ENCODE measurements around the gene HS2ST1. TPM values are rescaled to one million over a fixed set of nuclear protein-coding genes. Genes with fewer than 3 reads are reported as not detected.

Gene HS2ST1
- polyA plus RNA-seq, 4 donors: 4.1 to 37.8 (median 7.5) TPM

DNA sequence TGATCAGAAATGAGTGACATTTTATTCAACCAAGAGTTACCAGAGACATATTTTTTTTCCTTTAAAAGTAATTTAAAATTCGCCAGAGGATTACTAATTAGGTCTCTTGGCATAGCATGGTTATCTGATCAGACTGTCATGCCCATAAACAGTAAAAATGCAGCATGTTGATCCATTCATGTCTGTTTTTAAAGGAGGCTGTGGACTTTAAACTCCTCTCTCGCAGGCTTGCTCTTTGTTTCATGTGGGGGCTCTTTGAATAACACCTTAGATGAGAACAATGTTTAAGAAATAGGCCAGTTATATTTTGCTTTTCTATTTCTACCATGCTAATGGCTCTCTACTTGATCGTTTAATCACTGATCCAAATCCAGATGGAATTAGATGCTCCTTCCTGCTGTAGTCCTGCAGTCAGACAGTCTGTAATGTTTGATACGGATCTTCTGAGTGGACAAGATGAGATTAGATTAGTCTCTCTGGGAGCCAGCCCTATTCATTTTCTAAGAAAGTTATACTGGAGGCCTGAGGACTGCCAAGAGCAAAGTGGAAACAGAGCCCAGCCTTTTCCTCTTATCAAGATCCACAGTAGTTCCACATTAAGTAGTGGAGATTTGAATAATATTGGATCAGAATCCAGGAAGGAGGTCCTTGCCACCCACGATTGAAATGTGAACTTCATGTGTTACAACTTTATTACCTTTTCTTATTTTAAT is 197.4 kb downstream of the HS2ST1 start:
- Histone ChIP-seq H3K36me3 (ENCODE audit: control insufficient read depth in 3 of 3, insufficient read depth in 2 of 3, low read depth in 1 of 3, low read length in 3 of 3) (no peaks in the 10 kb centered on the region), H3K4me1 (ENCODE audit: control insufficient read depth in 3 of 3, insufficient read depth in 2 of 3, low read depth in 1 of 3, low read length in 2 of 3) (peaks cover 0 to 2% (median 0%) of the 10 kb centered on the region in 3 donors), H3K4me3 (ENCODE audit: low read depth in 1 of 3, low read length in 3 of 3) (no peak overlapping the region), H3K27ac (ENCODE audit: low read depth in 1 of 3, low read length in 2 of 3) (no peak overlapping the region), H3K9me3 (ENCODE audit: control insufficient read depth in 2 of 2, insufficient read depth in 1 of 2, low read depth in 1 of 2, low read length in 1 of 2) (no peaks in the 10 kb centered on the region), H3K27me3 (ENCODE audit: control insufficient read depth in 3 of 3, insufficient read depth in 3 of 3, low read length in 3 of 3) (no peaks in the 10 kb centered on the region)
- DNase-seq (no peak), FAIRE-seq (no peak)
- WGBS, 3 donors: 22 to 46% (median 45%) methylated on average over 5 of the region's 5 CpGs

DNA sequence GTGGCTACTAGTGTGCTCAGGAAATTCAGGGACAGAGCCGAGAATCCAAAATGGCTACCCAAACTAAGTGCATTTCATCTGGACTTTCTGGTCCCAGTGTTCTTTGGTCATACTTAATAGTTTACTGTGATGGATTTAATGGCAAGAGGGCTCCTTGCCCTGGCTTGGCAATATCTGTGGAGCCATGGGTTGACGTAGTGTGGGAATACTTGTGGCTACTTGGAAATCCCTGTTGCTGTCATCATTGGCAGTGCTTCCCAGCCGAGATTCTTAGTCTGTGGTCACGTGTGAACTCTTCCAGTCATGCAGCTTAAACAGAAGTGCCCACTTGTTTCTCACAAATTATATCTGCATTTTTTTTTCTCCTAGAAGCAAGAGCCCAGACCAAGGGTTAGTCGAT is 198.9 kb downstream of the HS2ST1 start:
- 79 to 92% (median 91%) methylated on average over 5 of the region's 5 CpGs for WGBS, 3 donors
- peaks cover 0 to 2% (median 0%) of the 10 kb centered on the region in 3 donors for H3K4me1 ChIP-seq (ENCODE audit: control insufficient read depth in 3 of 3, insufficient read depth in 2 of 3, low read depth in 1 of 3, low read length in 2 of 3)
- no peak for FAIRE-seq
- no peak overlapping the region for H3K4me3 ChIP-seq (ENCODE audit: low read depth in 1 of 3, low read length in 3 of 3)
- no peaks in the 10 kb centered on the region for H3K36me3 ChIP-seq (ENCODE audit: control insufficient read depth in 3 of 3, insufficient read depth in 2 of 3, low read depth in 1 of 3, low read length in 3 of 3)
- H3K9me3 ChIP-seq (ENCODE audit: control insufficient read depth in 2 of 2, insufficient read depth in 1 of 2, low read depth in 1 of 2, low read length in 1 of 2): no peaks in the 10 kb centered on the region
- DNase-seq: no peak
- H3K27ac ChIP-seq (ENCODE audit: low read depth in 1 of 3, low read length in 2 of 3): no peak overlapping the region
- H3K27me3 ChIP-seq (ENCODE audit: control insufficient read depth in 3 of 3, insufficient read depth in 3 of 3, low read length in 3 of 3): no peaks in the 10 kb centered on the region

DNA sequence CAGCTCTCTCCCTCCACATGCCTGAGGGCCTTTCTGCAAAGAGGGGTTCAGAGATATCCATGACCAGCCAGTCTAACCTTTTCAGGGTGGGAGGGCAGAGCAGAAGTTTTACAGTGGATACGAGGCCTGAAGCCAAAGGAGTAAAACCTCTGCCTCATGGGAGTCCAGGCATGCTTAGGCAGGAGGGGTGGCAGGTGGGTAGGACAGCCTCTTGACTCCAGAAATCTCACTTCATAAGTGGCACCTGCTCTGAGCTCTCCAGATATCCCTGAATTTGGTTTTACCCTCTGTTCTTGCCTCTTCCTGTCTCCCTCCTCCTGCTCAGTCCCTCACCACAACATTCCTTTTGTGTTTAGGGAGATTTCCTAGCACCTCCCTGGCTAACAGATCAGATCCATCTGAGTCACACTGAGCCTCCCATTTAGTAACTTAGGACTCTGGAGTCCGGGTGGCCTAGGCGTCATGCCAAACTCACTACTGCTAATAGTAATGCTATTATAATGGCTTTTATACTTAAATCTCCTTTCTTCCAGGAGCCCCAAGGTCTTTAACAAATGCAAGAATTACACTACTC is 201.0 kb downstream of the HS2ST1 start:
- no peak for FAIRE-seq
- no peaks in the 10 kb centered on the region for H3K9me3 ChIP-seq (ENCODE audit: control insufficient read depth in 2 of 2, insufficient read depth in 1 of 2, low read depth in 1 of 2, low read length in 1 of 2)
- no peak for DNase-seq
- H3K27me3 ChIP-seq (ENCODE audit: control insufficient read depth in 3 of 3, insufficient read depth in 3 of 3, low read length in 3 of 3): no peaks in the 10 kb centered on the region
- H3K27ac ChIP-seq (ENCODE audit: low read depth in 1 of 3, low read length in 2 of 3): no peak overlapping the region
- H3K4me1 ChIP-seq (ENCODE audit: control insufficient read depth in 3 of 3, insufficient read depth in 2 of 3, low read depth in 1 of 3, low read length in 2 of 3): peaks cover 0 to 2% (median 0%) of the 10 kb centered on the region in 3 donors
- H3K4me3 ChIP-seq (ENCODE audit: low read depth in 1 of 3, low read length in 3 of 3): no peak overlapping the region
- H3K36me3 ChIP-seq (ENCODE audit: control insufficient read depth in 3 of 3, insufficient read depth in 2 of 3, low read depth in 1 of 3, low read length in 3 of 3): no peaks in the 10 kb centered on the region
- WGBS, 3 donors: 76 to 81% (median 80%) methylated on average over 3 of the region's 3 CpGs

- H3K27ac ChIP-seq (ENCODE audit: low read depth in 1 of 3, low read length in 2 of 3): no peak overlapping the region
- H3K4me1 ChIP-seq (ENCODE audit: control insufficient read depth in 3 of 3, insufficient read depth in 2 of 3, low read depth in 1 of 3, low read length in 2 of 3): peaks cover 0 to 2% (median 0%) of the 10 kb centered on the region in 3 donors
- H3K36me3 ChIP-seq (ENCODE audit: control insufficient read depth in 3 of 3, insufficient read depth in 2 of 3, low read depth in 1 of 3, low read length in 3 of 3): no peaks in the 10 kb centered on the region
- H3K9me3 ChIP-seq (ENCODE audit: control insufficient read depth in 2 of 2, insufficient read depth in 1 of 2, low read depth in 1 of 2, low read length in 1 of 2): no peaks in the 10 kb centered on the region
- 41 to 73% (median 55%) methylated on average over 3 of the region's 3 CpGs for WGBS, 3 donors
- FAIRE-seq (no peak), DNase-seq (no peak)
- no peaks in the 10 kb centered on the region for H3K27me3 ChIP-seq (ENCODE audit: control insufficient read depth in 3 of 3, insufficient read depth in 3 of 3, low read length in 3 of 3)
- no peak overlapping the region for H3K4me3 ChIP-seq (ENCODE audit: low read depth in 1 of 3, low read length in 3 of 3)
Measured at GRCh38 chr1:87115891-87116290, 201.5 kb downstream of the HS2ST1 start.

GRCh38 chr1:87117761-87118368 is 203.4 kb downstream of the HS2ST1 start:
- WGBS, 3 donors: 87 to 91% (median 87%) methylated on average over 7 of the region's 7 CpGs
- Histone ChIP-seq H3K4me3 (ENCODE audit: low read depth in 1 of 3, low read length in 3 of 3) (no peak overlapping the region), H3K4me1 (ENCODE audit: control insufficient read depth in 3 of 3, insufficient read depth in 2 of 3, low read depth in 1 of 3, low read length in 2 of 3) (no peaks in the 10 kb centered on the region), H3K27ac (ENCODE audit: low read depth in 1 of 3, low read length in 2 of 3) (no peak overlapping the region), H3K27me3 (ENCODE audit: control insufficient read depth in 3 of 3, insufficient read depth in 3 of 3, low read length in 3 of 3) (no peaks in the 10 kb centered on the region), H3K9me3 (ENCODE audit: control insufficient read depth in 2 of 2, insufficient read depth in 1 of 2, low read depth in 1 of 2, low read length in 1 of 2) (no peaks in the 10 kb centered on the region), H3K36me3 (ENCODE audit: control insufficient read depth in 3 of 3, insufficient read depth in 2 of 3, low read depth in 1 of 3, low read length in 3 of 3) (no peaks in the 10 kb centered on the region)
- DNase-seq (no peak), FAIRE-seq (no peak)

GRCh38 chr1:87119541-87120140 is 205.2 kb downstream of the HS2ST1 start:
- Histone ChIP-seq H3K36me3 (ENCODE audit: control insufficient read depth in 3 of 3, insufficient read depth in 2 of 3, low read depth in 1 of 3, low read length in 3 of 3) (no peaks in the 10 kb centered on the region), H3K4me1 (ENCODE audit: control insufficient read depth in 3 of 3, insufficient read depth in 2 of 3, low read depth in 1 of 3, low read length in 2 of 3) (no peaks in the 10 kb centered on the region), H3K27me3 (ENCODE audit: control insufficient read depth in 3 of 3, insufficient read depth in 3 of 3, low read length in 3 of 3) (no peaks in the 10 kb centered on the region), H3K4me3 (ENCODE audit: low read depth in 1 of 3, low read length in 3 of 3) (no peak overlapping the region), H3K9me3 (ENCODE audit: control insufficient read depth in 2 of 2, insufficient read depth in 1 of 2, low read depth in 1 of 2, low read length in 1 of 2) (no peaks in the 10 kb centered on the region), H3K27ac (ENCODE audit: low read depth in 1 of 3, low read length in 2 of 3) (no peak overlapping the region)
- WGBS, 3 donors: 83 to 87% (median 85%) methylated on average over 5 of the region's 5 CpGs
- FAIRE-seq (no peak), DNase-seq (no peak)

- Histone ChIP-seq H3K4me1 (ENCODE audit: control insufficient read depth in 3 of 3, insufficient read depth in 2 of 3, low read depth in 1 of 3, low read length in 2 of 3) (no peaks in the 10 kb centered on the region), H3K4me3 (ENCODE audit: low read depth in 1 of 3, low read length in 3 of 3) (no peak overlapping the region), H3K36me3 (ENCODE audit: control insufficient read depth in 3 of 3, insufficient read depth in 2 of 3, low read depth in 1 of 3, low read length in 3 of 3) (no peaks in the 10 kb centered on the region), H3K27me3 (ENCODE audit: control insufficient read depth in 3 of 3, insufficient read depth in 3 of 3, low read length in 3 of 3) (no peaks in the 10 kb centered on the region), H3K27ac (ENCODE audit: low read depth in 1 of 3, low read length in 2 of 3) (no peak overlapping the region), H3K9me3 (ENCODE audit: control insufficient read depth in 2 of 2, insufficient read depth in 1 of 2, low read depth in 1 of 2, low read length in 1 of 2) (no peaks in the 10 kb centered on the region)
- WGBS, 3 donors: 83 to 95% (median 93%) methylated on average over 2 of the region's 2 CpGs
- FAIRE-seq (no peak), DNase-seq (no peak)
Measured at GRCh38 chr1:87120779-87121178, 206.3 kb downstream of the HS2ST1 start.

GRCh38 chr1:87121711-87122163 is 207.3 kb downstream of the HS2ST1 start:
- no peak overlapping the region for H3K4me3 ChIP-seq (ENCODE audit: low read depth in 1 of 3, low read length in 3 of 3)
- H3K27ac ChIP-seq (ENCODE audit: low read depth in 1 of 3, low read length in 2 of 3): no peak overlapping the region
- WGBS, 3 donors: 60 to 80% (median 74%) methylated on average over 7 of the region's 7 CpGs
- no peaks in the 10 kb centered on the region for H3K27me3 ChIP-seq (ENCODE audit: control insufficient read depth in 3 of 3, insufficient read depth in 3 of 3, low read length in 3 of 3)
- no peaks in the 10 kb centered on the region for H3K4me1 ChIP-seq (ENCODE audit: control insufficient read depth in 3 of 3, insufficient read depth in 2 of 3, low read depth in 1 of 3, low read length in 2 of 3)
- no peaks in the 10 kb centered on the region for H3K9me3 ChIP-seq (ENCODE audit: control insufficient read depth in 2 of 2, insufficient read depth in 1 of 2, low read depth in 1 of 2, low read length in 1 of 2)
- DNase-seq (no peak), FAIRE-seq (no peak)
- no peaks in the 10 kb centered on the region for H3K36me3 ChIP-seq (ENCODE audit: control insufficient read depth in 3 of 3, insufficient read depth in 2 of 3, low read depth in 1 of 3, low read length in 3 of 3)
